Measurements from ENCODE around the gene SLC47A2.

The SLC47A2 gene

DNA sequence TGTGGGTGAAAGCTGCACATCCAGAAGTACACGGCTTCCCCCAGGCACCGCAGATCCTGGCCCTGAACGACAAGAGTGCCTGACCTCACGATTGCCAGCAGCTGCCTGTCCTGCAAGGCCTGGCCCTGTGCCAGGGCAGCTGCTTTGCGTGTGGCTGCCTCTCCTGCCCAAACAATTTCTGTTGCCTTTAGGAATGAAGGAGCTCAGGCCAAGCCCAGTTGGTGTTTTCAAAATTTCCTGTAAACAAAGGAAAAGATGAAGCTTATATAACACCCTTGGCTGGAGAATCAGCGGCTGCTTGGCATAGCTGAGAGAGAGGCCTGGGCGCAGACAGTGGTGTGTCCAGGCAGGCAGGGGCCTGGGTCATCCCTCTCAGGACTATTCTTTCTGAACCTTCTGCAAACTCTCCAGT, 11.7 kb upstream of the SLC47A2 start:
- peaks cover 63% of the 10 kb centered on the region for H3K4me1 Mint-ChIP-seq (ENCODE audit: low read depth)
- H3K4me3 Mint-ChIP-seq, result no peak overlapping the region
- no peaks in the 10 kb centered on the region for H3K36me3 Mint-ChIP-seq (ENCODE audit: low read depth)
- H3K9me3 Mint-ChIP-seq, result no peaks in the 10 kb centered on the region
- H3K27me3 Mint-ChIP-seq, result peaks cover 2% of the 10 kb centered on the region
- peak overlapping the region; percentile 63 for H3K27ac Mint-ChIP-seq
- intact Hi-C loops (cut with micrococcal nuclease), result no loop called here

GRCh38 chr17:19727501-19728078, 11.2 kb upstream of the SLC47A2 start:
- peaks cover 2% of the 10 kb centered on the region for H3K27me3 Mint-ChIP-seq
- peak overlapping the region; percentile 63 for H3K27ac Mint-ChIP-seq
- peaks cover 63% of the 10 kb centered on the region for H3K4me1 Mint-ChIP-seq (ENCODE audit: low read depth)
- intact Hi-C loops (cut with micrococcal nuclease), result no loop called here
- no peaks in the 10 kb centered on the region for H3K36me3 Mint-ChIP-seq (ENCODE audit: low read depth)
- no peak overlapping the region for H3K4me3 Mint-ChIP-seq
- no peaks in the 10 kb centered on the region for H3K9me3 Mint-ChIP-seq

DNA sequence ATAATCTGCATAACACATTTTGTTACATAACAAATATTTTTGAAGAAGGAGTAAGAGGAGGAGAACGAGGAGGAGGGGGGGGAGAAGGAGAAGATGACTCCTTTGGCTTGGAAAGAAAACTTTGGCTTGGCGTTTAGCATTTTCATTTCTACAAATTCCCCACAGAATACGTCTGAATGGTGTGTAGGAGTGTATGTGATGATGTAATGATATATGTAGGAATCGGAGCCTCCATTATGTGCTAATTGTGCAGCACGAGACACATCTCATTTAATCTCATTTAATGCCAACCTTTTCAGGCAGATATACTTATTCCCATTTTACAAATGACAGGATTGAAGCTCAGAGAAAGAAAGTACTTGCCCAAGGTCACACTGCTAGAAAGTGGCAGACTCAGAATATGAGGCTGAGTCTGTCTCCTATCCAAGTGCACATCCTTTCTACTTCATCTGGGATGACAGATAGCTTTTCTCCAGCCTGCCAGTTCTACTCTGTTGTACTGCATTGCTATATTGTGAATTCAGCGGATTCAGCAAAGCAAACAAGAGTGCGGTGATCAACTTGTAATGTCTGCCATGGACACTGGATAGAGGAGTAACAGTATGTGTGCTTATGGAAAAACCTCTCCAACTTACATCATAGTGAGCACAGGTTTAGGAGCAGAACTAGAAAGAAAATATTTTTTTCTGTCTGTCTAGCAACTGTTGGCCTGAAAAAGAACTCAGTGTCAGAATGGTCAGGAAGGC, 10.4 kb upstream of the SLC47A2 start:
- Mint-ChIP-seq H3K4me3 (no peak overlapping the region), H3K9me3 (no peaks in the 10 kb centered on the region), H3K4me1 (ENCODE audit: low read depth) (peaks cover 62% of the 10 kb centered on the region), H3K27ac (peak overlapping the region; percentile 63), H3K36me3 (ENCODE audit: low read depth) (no peaks in the 10 kb centered on the region), H3K27me3 (peaks cover 4% of the 10 kb centered on the region)
- intact Hi-C loops (cut with micrococcal nuclease), result no loop called here

DNA sequence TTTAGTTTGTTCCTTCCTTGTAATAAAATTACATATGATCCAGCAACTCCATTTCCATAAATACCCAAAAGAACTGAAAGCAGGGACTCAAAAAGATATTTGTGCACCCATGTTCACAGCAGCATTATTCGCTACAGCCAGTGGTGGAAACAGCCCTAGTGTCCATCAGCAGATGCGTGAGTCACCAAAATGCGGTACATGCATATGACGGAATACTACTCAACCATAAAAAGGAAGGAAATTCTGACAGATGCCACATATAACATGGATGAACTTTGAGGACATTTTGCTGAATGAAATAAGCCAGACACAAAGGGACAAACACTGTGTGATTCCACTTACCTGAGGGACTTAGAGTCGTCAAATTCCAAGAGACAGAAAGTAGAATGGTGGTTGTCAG, 9.1 kb upstream of the SLC47A2 start:
- peaks cover 3% of the 10 kb centered on the region for H3K27me3 Mint-ChIP-seq
- peak overlapping the region; percentile 87 for H3K27ac Mint-ChIP-seq
- no peaks in the 10 kb centered on the region for H3K36me3 Mint-ChIP-seq (ENCODE audit: low read depth)
- peaks cover 57% of the 10 kb centered on the region for H3K4me1 Mint-ChIP-seq (ENCODE audit: low read depth)
- no peaks in the 10 kb centered on the region for H3K9me3 Mint-ChIP-seq
- H3K4me3 Mint-ChIP-seq, result peak overlapping the region; percentile 57
- intact Hi-C loops (cut with micrococcal nuclease), result no loop called here

GRCh38 chr17:19724501-19725420, 8.4 kb upstream of the SLC47A2 start:
- intact Hi-C loops (cut with micrococcal nuclease), result no loop called here
- H3K4me3 Mint-ChIP-seq, result peak overlapping the region; percentile 57

GRCh38 chr17:19723964-19724363, 7.6 kb upstream of the SLC47A2 start:
- Mint-ChIP-seq H3K27ac (peak overlapping the region; percentile 87), H3K4me3 (peak overlapping the region; percentile 23), H3K4me1 (ENCODE audit: low read depth) (peaks cover 54% of the 10 kb centered on the region), H3K9me3 (no peaks in the 10 kb centered on the region), H3K36me3 (ENCODE audit: low read depth) (no peaks in the 10 kb centered on the region), H3K27me3 (peaks cover 4% of the 10 kb centered on the region)
- intact Hi-C loops (cut with micrococcal nuclease), result no loop called here

More at GRCh38 chr17:19724501-19725420, 8.4 kb upstream of the SLC47A2 start:
- H3K27me3 Mint-ChIP-seq, result peaks cover 4% of the 10 kb centered on the region
- peaks cover 58% of the 10 kb centered on the region for H3K4me1 Mint-ChIP-seq (ENCODE audit: low read depth)
- H3K36me3 Mint-ChIP-seq (ENCODE audit: low read depth), result no peaks in the 10 kb centered on the region
- H3K27ac Mint-ChIP-seq, result peak overlapping the region; percentile 87
- H3K9me3 Mint-ChIP-seq, result no peaks in the 10 kb centered on the region

GRCh38 chr17:19720631-19721426, 4.4 kb upstream of the SLC47A2 start:
- Mint-ChIP-seq H3K4me1 (ENCODE audit: low read depth) (peaks cover 35% of the 10 kb centered on the region), H3K27me3 (peaks cover 4% of the 10 kb centered on the region), H3K4me3 (no peak overlapping the region), H3K27ac (peak overlapping the region; percentile 6), H3K9me3 (no peaks in the 10 kb centered on the region), H3K36me3 (ENCODE audit: low read depth) (no peaks in the 10 kb centered on the region)
- intact Hi-C loops (cut with micrococcal nuclease), result no loop called here

- H3K9me3 Mint-ChIP-seq, result no peaks in the 10 kb centered on the region
- intact Hi-C loops (cut with micrococcal nuclease), result no loop called here
- peaks cover 29% of the 10 kb centered on the region for H3K4me1 Mint-ChIP-seq (ENCODE audit: low read depth)
- no peaks in the 10 kb centered on the region for H3K36me3 Mint-ChIP-seq (ENCODE audit: low read depth)
- peak overlapping the region; percentile 6 for H3K27ac Mint-ChIP-seq
- no peak overlapping the region for H3K4me3 Mint-ChIP-seq
- H3K27me3 Mint-ChIP-seq, result peaks cover 4% of the 10 kb centered on the region
These were observed 3.8 kb upstream of the SLC47A2 start for GRCh38 chr17:19720210-19720475.

DNA sequence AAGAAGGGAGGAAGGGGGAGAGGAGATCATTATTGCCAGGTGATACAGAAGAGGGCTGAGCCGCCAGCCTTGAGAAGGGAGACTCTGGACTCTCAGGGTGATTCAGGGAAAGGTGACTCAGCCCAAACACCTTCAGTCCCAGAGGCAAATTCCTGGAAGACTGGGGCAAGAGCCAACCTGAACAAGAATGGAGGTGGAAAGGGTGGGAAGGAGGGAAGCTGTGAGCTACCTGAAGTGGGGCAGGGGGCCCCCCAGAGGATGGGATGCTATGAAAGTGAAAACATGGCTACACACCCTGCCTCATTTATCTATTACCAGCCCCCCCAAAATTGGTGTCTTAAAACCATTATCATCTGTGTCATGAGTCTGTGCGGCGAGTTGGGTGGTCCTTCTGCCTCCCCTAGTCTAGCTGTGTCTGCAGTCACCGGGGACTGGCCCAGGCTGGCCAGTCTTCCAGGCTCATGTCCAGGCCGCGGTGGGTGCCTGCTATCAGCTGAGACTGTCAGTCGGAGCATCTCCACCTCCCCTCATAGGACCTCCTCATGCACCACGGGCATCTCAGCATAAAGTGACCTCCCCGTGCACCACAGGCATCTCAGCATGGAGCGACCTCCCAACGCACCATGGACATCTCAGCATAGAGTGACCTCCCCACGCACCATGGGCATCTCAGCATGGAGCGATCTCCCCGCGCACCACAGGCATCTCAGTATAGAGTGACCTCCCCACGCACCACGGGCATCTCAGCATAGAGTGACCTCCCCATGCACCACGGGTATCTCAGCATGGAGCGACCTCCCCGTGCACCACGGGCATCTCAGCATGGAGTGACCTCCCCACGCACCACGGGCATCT, 3.2 kb upstream of the SLC47A2 start:
- Mint-ChIP-seq H3K4me3 (no peak overlapping the region), H3K27me3 (peaks cover 4% of the 10 kb centered on the region), H3K9me3 (no peaks in the 10 kb centered on the region), H3K36me3 (ENCODE audit: low read depth) (no peaks in the 10 kb centered on the region), H3K27ac (no peak overlapping the region), H3K4me1 (ENCODE audit: low read depth) (peaks cover 25% of the 10 kb centered on the region)
- intact Hi-C loops (cut with micrococcal nuclease), result no loop called here

DNA sequence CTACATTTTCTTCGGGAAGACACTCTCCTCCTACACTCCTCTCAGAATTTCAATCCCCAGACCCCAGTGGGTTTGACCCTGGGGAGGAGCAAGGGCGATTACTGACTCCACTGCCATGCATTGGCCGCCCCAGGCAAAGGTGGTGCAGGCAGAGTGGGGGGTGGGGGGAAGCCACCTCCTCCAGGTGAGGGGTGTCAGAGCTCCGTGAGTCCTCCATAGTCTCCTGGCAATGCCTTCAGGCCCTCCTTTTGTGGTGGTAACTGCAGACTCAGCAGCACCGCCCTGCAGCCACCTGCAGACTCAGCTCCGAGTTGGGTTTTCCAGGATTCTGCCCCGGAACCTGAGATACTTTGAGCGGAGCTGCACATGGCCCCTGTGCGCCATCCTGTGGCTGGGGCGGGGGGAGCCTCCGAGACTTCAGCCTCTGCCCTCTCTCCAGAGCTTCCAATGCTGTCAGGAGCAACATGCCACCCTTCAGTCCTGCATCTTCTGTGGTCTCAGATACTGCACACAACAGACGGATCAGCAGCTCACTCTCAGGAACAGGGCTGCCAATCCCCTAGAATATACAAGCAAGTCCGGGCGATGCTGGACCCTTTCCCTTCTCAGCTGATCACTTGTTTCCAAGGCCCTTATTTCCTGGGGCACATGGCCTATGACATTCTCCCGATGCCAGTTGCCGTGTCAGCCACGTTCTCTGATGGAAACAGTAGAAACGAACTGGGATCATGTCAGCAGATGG, 2.4 kb upstream of the SLC47A2 start:
- Mint-ChIP-seq H3K36me3 (ENCODE audit: low read depth) (no peaks in the 10 kb centered on the region), H3K9me3 (no peaks in the 10 kb centered on the region), H3K27ac (no peak overlapping the region), H3K27me3 (peaks cover 4% of the 10 kb centered on the region), H3K4me1 (ENCODE audit: low read depth) (peaks cover 17% of the 10 kb centered on the region), H3K4me3 (no peak overlapping the region)
- intact Hi-C loops (cut with micrococcal nuclease), result no loop called here

DNA sequence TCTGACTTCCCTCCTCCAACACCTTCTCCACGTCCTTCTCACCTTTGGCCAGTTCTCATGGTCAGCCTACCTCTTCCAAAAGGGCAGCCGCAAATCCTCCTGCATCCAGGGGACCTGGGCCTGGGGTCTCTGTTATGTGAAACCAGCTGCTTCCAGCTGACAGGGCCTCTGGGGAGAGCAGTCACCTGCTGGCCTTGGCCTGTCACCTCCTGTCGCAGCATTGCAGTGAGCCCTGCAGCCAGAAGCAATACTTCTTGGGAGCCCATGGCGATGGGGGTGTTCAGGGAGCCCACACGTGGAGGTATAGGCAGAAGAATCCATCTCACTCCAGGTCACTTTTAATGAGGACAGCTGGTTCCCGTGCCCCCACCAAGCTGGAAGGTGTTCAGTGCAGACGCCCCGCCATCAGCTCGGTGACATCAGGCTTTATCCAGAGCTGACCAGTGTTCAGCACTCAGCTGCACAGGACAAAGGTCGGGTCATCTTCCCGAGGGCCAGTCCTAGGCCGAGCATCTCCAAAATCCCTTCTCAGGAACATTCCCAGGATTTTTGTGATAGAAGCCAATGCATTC, 1.7 kb upstream of the SLC47A2 start:
- Mint-ChIP-seq H3K36me3 (ENCODE audit: low read depth) (no peaks in the 10 kb centered on the region), H3K4me3 (no peak overlapping the region)

GRCh38 chr17:19717411-19717908, 1.1 kb upstream of the SLC47A2 start:
- Mint-ChIP-seq H3K4me1 (ENCODE audit: low read depth) (peaks cover 17% of the 10 kb centered on the region), H3K4me3 (no peak overlapping the region), H3K36me3 (ENCODE audit: low read depth) (no peaks in the 10 kb centered on the region), H3K9me3 (no peaks in the 10 kb centered on the region), H3K27me3 (peaks cover 4% of the 10 kb centered on the region), H3K27ac (no peak overlapping the region)
- intact Hi-C loops (cut with micrococcal nuclease), result no loop called here

More for the DNA sequence above, 1.7 kb upstream of the SLC47A2 start:
- Mint-ChIP-seq H3K27me3 (peaks cover 4% of the 10 kb centered on the region), H3K27ac (no peak overlapping the region), H3K4me1 (ENCODE audit: low read depth) (peaks cover 17% of the 10 kb centered on the region), H3K9me3 (no peaks in the 10 kb centered on the region)
- intact Hi-C loops (cut with micrococcal nuclease), result no loop called here

Data from dendritic cell treated with granulocyte-macrophage colony-stimulating factor and Interleukin-4, amounts not matched to agents 40 ng/mL and 50 ng/mL, for 4 days (primary cell).